Lower leg skin (tissue), 3 donors: ENCODE data around the gene SDCCAG8.

Experiments used
- CTCF ChIP-seq, 3 donors: fragments of 450-650 bp; IDR thresholded peaks; one replicate each; pipeline ENCODE4 v1.5.1; 2016; ENCODE audit warnings: antibody characterized with exemption in 3 of 3, mild to moderate bottlenecking in 3 of 3, moderate library complexity in 2 of 3
- POLR2A ChIP-seq, 2 donors: fragments of 450-650 bp; IDR thresholded peaks; one replicate each; pipeline ENCODE4 v1.6.1; 2016 to 2017; ENCODE audit warnings: antibody characterized with exemption in 2 of 2, mild to moderate bottlenecking in 1 of 2, moderate library complexity in 1 of 2

- TF ChIP-seq CTCF (IDR thresholded peaks at IDR 0.05) (no peak), POLR2A (IDR thresholded peaks at IDR 0.05) (no peak)
These were observed 239.8 kb downstream of the SDCCAG8 start for GRCh38 chr1:243495442-243496186.
